ENCODE data around the gene SULT1C4. TPM values are rescaled to one million over a fixed set of nuclear protein-coding genes. Genes with fewer than 3 reads are reported as not detected.

The SULT1C4 gene
- total and polyA plus RNA-seq, 2 of the 8 experiments (the other 6 are each of a cell fraction or from before 2014, with no cell fraction given), result 1.5 to 2.1 TPM

- CTCF ChIA-PET (ENCODE audit: partially characterized antibody), result interaction anchor here (0.7 kb wide), 2 partner anchors 287 to 288 kb away, joined by 3 read pairs; no protein-coding TSS in a partner anchor
- Histone ChIP-seq H3K14ac (ENCODE audit: insufficient read length) (no peak overlapping the region), H4K20me1 (replicated peaks in 1 of 2; ENCODE audit: control insufficient read depth in 1 of 2, insufficient read depth in 2 of 2, low read length in 2 of 2) (no peaks in the 10 kb centered on the region), H2BK12ac (ENCODE audit: low read depth, low read length) (no peak overlapping the region), H2BK15ac (ENCODE audit: low read length) (no peak overlapping the region), H2BK120ac (replicated peaks; ENCODE audit: low read depth, low read length) (no peak overlapping the region), H3K36me3 (ENCODE audit: control insufficient read depth in 2 of 4, insufficient read depth in 4 of 4, low read length in 3 of 4) (no peaks in the 10 kb centered on the region), H2AFZ (ENCODE audit: low read length) (peak overlapping the region; percentile 88; the same call in 1 of the 2 replicates), H3K9me3 (ENCODE audit: insufficient read depth in 2 of 2, low read depth in 1 of 2, low read length in 1 of 2) (no peaks in the 10 kb centered on the region), H3K27ac (ENCODE audit: low read depth, low read length) (no peak overlapping the region), H3K23ac (ENCODE audit: insufficient read length) (no peak overlapping the region), H3K23me2 (ENCODE audit: low read depth, low read length) (no peaks in the 10 kb centered on the region), H3K4me3 (ENCODE audit: extremely low read depth in 1 of 4, insufficient read depth in 2 of 4, low read depth in 3 of 4, low read length in 4 of 4) (no peak overlapping the region), H4K5ac (ENCODE audit: insufficient read length, low read depth, low read length) (no peak overlapping the region), H3K9ac (replicated peaks in 1 of 4; ENCODE audit: extremely low read depth in 1 of 4, low read depth in 3 of 4, low read length in 3 of 4) (no peak overlapping the region), H2BK20ac (ENCODE audit: low read length) (no peak overlapping the region), H2AK5ac (ENCODE audit: low read depth, low read length) (no peak overlapping the region), H3K4ac (replicated peaks; ENCODE audit: insufficient read length, low read depth, low read length) (no peak overlapping the region), H4K91ac (replicated peaks; ENCODE audit: insufficient read length, low read length) (no peak overlapping the region), H2BK5ac (ENCODE audit: low read depth, low read length) (no peak overlapping the region), H3K79me1 (ENCODE audit: low read depth, low read length) (no peaks in the 10 kb centered on the region), H3K4me1 (replicated peaks in 1 of 4; ENCODE audit: control insufficient read depth in 3 of 4, insufficient read depth in 4 of 4, low read length in 3 of 4) (peaks cover 0 to 2% (median 0%) of the 10 kb centered on the region in 4 experiments; a peak in 2 of 7 replicates), H3K27me3 (replicated peaks in 1 of 4; ENCODE audit: control insufficient read depth in 3 of 4, extremely low read depth in 1 of 4, insufficient read depth in 3 of 4, low read length in 3 of 4) (no peaks in the 10 kb centered on the region), H3K18ac (ENCODE audit: extremely low read depth, low read length) (no peak overlapping the region), H3K4me2 (ENCODE audit: insufficient read depth in 1 of 2, low read depth in 2 of 2, low read length in 2 of 2) (no peak overlapping the region), H3K79me2 (ENCODE audit: control insufficient read depth in 1 of 2, insufficient read depth in 2 of 2, low read length in 2 of 2) (no peaks in the 10 kb centered on the region), H4K8ac (ENCODE audit: extremely low read depth, insufficient read depth, low read length) (no peak overlapping the region), H3K56ac (replicated peaks; ENCODE audit: insufficient read length, low read depth, low read length) (no peak overlapping the region)
- no peak for DNase-seq (ENCODE audit: low read depth in 1 of 2, low spot score in 2 of 2)
- FAIRE-seq, result no peak
- POLR2A ChIA-PET (ENCODE audit: partially characterized antibody), result no interaction called here
- TF ChIP-seq CREB1 (IDR thresholded peaks at IDR 0.05) (no peak), GABPA (IDR thresholded peaks at IDR 0.05; ENCODE audit: borderline replicate concordance, insufficient read depth, low read length) (no peak), RXRA (IDR thresholded peaks at IDR 0.05; ENCODE audit: insufficient read depth, low read depth, low read length) (no peak)
- WGBS, 2 experiments (ENCODE audit: extremely low coverage in 1 of 2, insufficient coverage in 1 of 2, insufficient read length in 1 of 2, insufficient replicate concordance in 2 of 2, low coverage in 1 of 2, low lambda C conversion rate in 2 of 2, missing lambda C conversion rate in 1 of 2), result 96% methylated on average over 5 of the region's 5 CpGs; no CpG with 5 or more reads in 1 of the 2 experiments
These were observed 28.8 kb upstream of the SULT1C4 start for GRCh38 chr2:108348816-108349570.

All from H1 (cell line).